H1 (cell line): Measurements from ENCODE around the gene BHMT2. TPM values are rescaled to one million over a fixed set of nuclear protein-coding genes. Genes with fewer than 3 reads are reported as not detected.

ENCODE experiments used
- CTCF ChIA-PET: fragments of 300-600 bp; sonication (Branson Sonifier 250); formaldehyde crosslinking; loops from one replicate; lab custom pipeline; 2021; ENCODE audit not compliant: partially characterized antibody; lab: Charles Lee
- POLR2A ChIA-PET: fragments of 300-600 bp; sonication (Branson Sonifier 250); formaldehyde crosslinking; loops from one replicate; lab custom pipeline; 2021; ENCODE audit warnings: inconsistent platforms; ENCODE audit not compliant: partially characterized antibody; lab: Charles Lee
- DNase-seq, 2 experiments: peaks; one replicate each; pipeline versions ENCODE4 v3.0.0 to v3.0.0-alpha.2; 2010 to 2022; ENCODE audit warnings: low spot score in 2 of 2, low read depth in 1 of 2, mixed read lengths in 1 of 2
- FAIRE-seq: peaks from 2 replicates; lab custom pipeline; 2011; peaks lifted over from hg19 to GRCh38; lab: Jason Lieb, UNC
- H2AFZ ChIP-seq: 2 replicates; pipeline ENCODE4 v1.8.1; 2012; ENCODE audit warnings: low read length, inconsistent platforms
- H2AK5ac ChIP-seq: 2 replicates; pipeline ENCODE4 v1.6.1; 2013; ENCODE audit warnings: low read depth, low read length
- H2BK120ac ChIP-seq: replicated peaks from 2 replicates; pipeline ENCODE3; 2013; ENCODE audit warnings: low read depth, low read length, inconsistent platforms
- H2BK12ac ChIP-seq: 2 replicates; pipeline ENCODE4 v1.6.1; 2013; ENCODE audit warnings: low read depth, low read length
- H2BK15ac ChIP-seq: 2 replicates; pipeline ENCODE4 v1.6.1; 2013; ENCODE audit warnings: low read length
- H2BK20ac ChIP-seq: 2 replicates; pipeline ENCODE4 v1.6.1; 2013; ENCODE audit warnings: low read length
- H2BK5ac ChIP-seq: 2 replicates; pipeline ENCODE4 v1.6.1; 2013; ENCODE audit warnings: low read depth, low read length
- H3K14ac ChIP-seq: 2 replicates; pipeline ENCODE4 v1.6.1; 2013; ENCODE audit warnings: inconsistent platforms; ENCODE audit not compliant: insufficient read length
- H3K18ac ChIP-seq: 2 replicates; pipeline ENCODE4 v1.6.1; 2013; ENCODE audit warnings: low read length; ENCODE audit errors: extremely low read depth
- H3K23ac ChIP-seq: 2 replicates; pipeline ENCODE4 v1.6.1; 2013; ENCODE audit warnings: inconsistent platforms; ENCODE audit not compliant: insufficient read length
- H3K23me2 ChIP-seq: 2 replicates; pipeline ENCODE4 v1.6.1; 2013; ENCODE audit warnings: low read depth, low read length
- H3K27ac ChIP-seq: 2 replicates; pipeline ENCODE4 v1.6.1; 2011; ENCODE audit warnings: low read depth, low read length, inconsistent platforms
- H3K27me3 ChIP-seq, 4 experiments: replicated peaks in 1 of 4; 1 replicate in 1 of 4; 2 replicates in 3 of 4; pipeline versions ENCODE4 v1.6.1 to v1.8.1; 2011 to 2013; ENCODE audit warnings: low read length in 3 of 4, mild to moderate bottlenecking in 3 of 4, inconsistent platforms in 2 of 4, mixed read lengths in 2 of 4, moderate library complexity in 1 of 4; ENCODE audit not compliant: control insufficient read depth in 3 of 4, insufficient read depth in 3 of 4; ENCODE audit errors: extremely low read depth in 1 of 4
- H3K36me3 ChIP-seq, 4 experiments: 2 replicates each; pipeline versions ENCODE4 v1.6.1 to v1.8.1; 2011 to 2013; ENCODE audit warnings: mild to moderate bottlenecking in 4 of 4, low read length in 3 of 4, moderate library complexity in 2 of 4, control low read depth in 1 of 4, inconsistent platforms in 1 of 4; ENCODE audit not compliant: insufficient read depth in 4 of 4, control insufficient read depth in 2 of 4
- H3K4ac ChIP-seq: replicated peaks from 2 replicates; pipeline ENCODE3; 2013; ENCODE audit warnings: low read length, low read depth, mixed read lengths, inconsistent platforms; ENCODE audit not compliant: insufficient read length
- H3K4me1 ChIP-seq, 4 experiments: replicated peaks in 1 of 4; 1 replicate in 1 of 4; 2 replicates in 3 of 4; pipeline versions ENCODE4 v1.6.1 to v1.8.1; 2011 to 2013; ENCODE audit warnings: low read length in 3 of 4, inconsistent platforms in 2 of 4, mixed read lengths in 1 of 4; ENCODE audit not compliant: insufficient read depth in 4 of 4, control insufficient read depth in 3 of 4
- H3K4me2 ChIP-seq, 2 experiments: 2 replicates each; pipeline versions ENCODE4 v1.6.1 to v1.8.1; 2011 to 2013; ENCODE audit warnings: low read depth in 2 of 2, low read length in 2 of 2, control low read depth in 1 of 2, inconsistent platforms in 1 of 2, mild to moderate bottlenecking in 1 of 2; ENCODE audit not compliant: insufficient read depth in 1 of 2
- H3K4me3 ChIP-seq, 4 experiments: fragments of 200-600, 300-600 bp in 1 of 4; sonication (generic), shearing (Covaris generic), sonication (Bioruptor Twin) in 1 of 4; 2 replicates each; pipeline versions ENCODE4 v1.5.1 to v1.8.1; 2011 to 2016; ENCODE audit warnings: low read length in 4 of 4, low read depth in 3 of 4, control low read depth in 2 of 4, inconsistent platforms in 2 of 4, mild to moderate bottlenecking in 2 of 4, mixed read lengths in 1 of 4, moderate library complexity in 1 of 4; ENCODE audit not compliant: insufficient read depth in 2 of 4; ENCODE audit errors: extremely low read depth in 1 of 4
- H3K56ac ChIP-seq: replicated peaks from 2 replicates; pipeline ENCODE3; 2013; ENCODE audit warnings: low read depth, mild to moderate bottlenecking, mixed read lengths, low read length, inconsistent platforms; ENCODE audit not compliant: insufficient read length
- H3K79me1 ChIP-seq: 2 replicates; pipeline ENCODE4 v1.6.1; 2013; ENCODE audit warnings: low read depth, low read length, control low read depth
- H3K79me2 ChIP-seq, 2 experiments: 2 replicates each; pipeline versions ENCODE4 v1.6.1 to v1.8.1; 2012 to 2013; ENCODE audit warnings: low read length in 2 of 2, mild to moderate bottlenecking in 2 of 2, inconsistent platforms in 1 of 2; ENCODE audit not compliant: insufficient read depth in 2 of 2, control insufficient read depth in 1 of 2
- H3K9ac ChIP-seq, 4 experiments: replicated peaks in 1 of 4; 1 replicate in 1 of 4; 2 replicates in 3 of 4; pipeline versions ENCODE4 v1.6.1 to v1.8.1; 2011 to 2013; ENCODE audit warnings: low read depth in 3 of 4, low read length in 3 of 4, control low read depth in 2 of 4, mild to moderate bottlenecking in 2 of 4, moderate library complexity in 2 of 4, inconsistent platforms in 1 of 4; ENCODE audit errors: extremely low read depth in 1 of 4
- H3K9me3 ChIP-seq, 2 experiments: 2 replicates each; pipeline versions ENCODE4 v1.6.1 to v1.8.1; 2012 to 2013; ENCODE audit warnings: mild to moderate bottlenecking in 2 of 2, moderate library complexity in 2 of 2, control low read depth in 1 of 2, inconsistent platforms in 1 of 2, low read depth in 1 of 2, low read length in 1 of 2, mixed read lengths in 1 of 2; ENCODE audit not compliant: insufficient read depth in 2 of 2
- H4K20me1 ChIP-seq, 2 experiments: replicated peaks in 1 of 2; 2 replicates each; pipeline versions ENCODE3 to v1.8.1; 2011 to 2013; ENCODE audit warnings: inconsistent platforms in 2 of 2, low read length in 2 of 2, mild to moderate bottlenecking in 1 of 2; ENCODE audit not compliant: insufficient read depth in 2 of 2, control insufficient read depth in 1 of 2
- H4K5ac ChIP-seq: 2 replicates; pipeline ENCODE4 v1.6.1; 2013; ENCODE audit warnings: low read length, low read depth, mixed read lengths, inconsistent platforms; ENCODE audit not compliant: insufficient read length
- H4K8ac ChIP-seq: 2 replicates; pipeline ENCODE4 v1.8.0; 2013; ENCODE audit warnings: mild to moderate bottlenecking, moderate library complexity, low read length, inconsistent platforms; ENCODE audit not compliant: insufficient read depth; ENCODE audit errors: extremely low read depth
- H4K91ac ChIP-seq: replicated peaks from 2 replicates; pipeline ENCODE3; 2013; ENCODE audit warnings: low read length, mixed read lengths, inconsistent platforms; ENCODE audit not compliant: insufficient read length
- KDM5A ChIP-seq: fragments of 200-600 bp; IDR thresholded peaks from 2 replicates; pipeline ENCODE4 v1.7.1; 2012; ENCODE audit warnings: mild to moderate bottlenecking, low read length, inconsistent platforms, mixed read lengths
- WGBS, 2 experiments: shearing (Covaris generic) in 1 of 2; methylation state at CpG; one replicate each; pipeline versions ENCODE4 v1.1.6 to v1.1.7; 2013 to 2015; ENCODE audit warnings: low lambda C conversion rate in 2 of 2, mixed read lengths in 2 of 2, inconsistent platforms in 1 of 2, low coverage in 1 of 2, missing lambda C conversion rate in 1 of 2; ENCODE audit not compliant: insufficient replicate concordance in 2 of 2, insufficient coverage in 1 of 2, insufficient read length in 1 of 2; ENCODE audit errors: extremely low coverage in 1 of 2, missing lambda C conversion rate in 1 of 2; 5-methylcytosine and 5-hydroxymethylcytosine counted together
- polyA plus RNA-seq, 7 experiments: library from polyadenylated mRNA; depleted of rRNA in 3 of 7; stranded (reverse) in 5 of 7; unstranded in 2 of 7; fragments of >200 nt in 5 of 7; fragments of 200-250 nt in 2 of 7; gene quantifications; 1 replicate in 5 of 7; 2 replicates in 1 of 7; 4 replicates in 1 of 7; pipeline versions ENCODE4 v1.2.1 to v1.2.3, GENCODE V29; 2011 to 2013; ENCODE audit warnings: missing spikeins in 2 of 7, mixed read lengths in 2 of 7
- total RNA-seq: library from RNA; stranded (reverse); fragmentation: NEBNext Ultra II Directional; extraction: Animal tissue kit (Norgen Biotek cat#: 25700); gene quantifications from 2 replicates; pipeline ENCODE4 v1.2.1, GENCODE V29; 2021

Gene BHMT2
- total and polyA plus RNA-seq, 2 of the 8 experiments (the other 6 are each of a cell fraction or from before 2014, with no cell fraction given) = 0.11 TPM; not detected in 1

- no peak overlapping the region for H3K4me2 ChIP-seq
- no peak overlapping the region for H2BK12ac ChIP-seq
- no peak overlapping the region for H2BK120ac ChIP-seq
- H3K9me3 ChIP-seq = no peaks in the 10 kb centered on the region
- H3K18ac ChIP-seq = no peak overlapping the region
- no peaks in the 10 kb centered on the region for H3K36me3 ChIP-seq
- H2BK15ac ChIP-seq = no peak overlapping the region
- no peak overlapping the region for H2BK20ac ChIP-seq
- no peak overlapping the region for H3K23ac ChIP-seq
- H3K14ac ChIP-seq = no peak overlapping the region
- no peak for DNase-seq
- FAIRE-seq = no peak
- no peaks in the 10 kb centered on the region for H3K4me1 ChIP-seq
- H3K79me1 ChIP-seq = no peaks in the 10 kb centered on the region
- H4K91ac ChIP-seq = no peak overlapping the region
- CTCF ChIA-PET = interaction anchor here (1.3 to 3.5 kb wide), 5 partner anchors 8 to 346 kb away, joined by 3 to 19 read pairs (median 8); no protein-coding TSS in a partner anchor
- H3K9ac ChIP-seq = no peak overlapping the region
- no peaks in the 10 kb centered on the region for H3K79me2 ChIP-seq
- H2AK5ac ChIP-seq = no peak overlapping the region
- no peak overlapping the region for H3K27ac ChIP-seq
- POLR2A ChIA-PET = no interaction called here
- H2AFZ ChIP-seq = no peak overlapping the region
- no peak overlapping the region for H4K8ac ChIP-seq
- 95% methylated on average over 5 of the region's 5 CpGs; no CpG with 5 or more reads in 1 of the 2 experiments for WGBS, 2 experiments
- H3K56ac ChIP-seq = no peak overlapping the region
- H3K27me3 ChIP-seq = no peaks in the 10 kb centered on the region
- H3K4me3 ChIP-seq = no peak overlapping the region
- H3K4ac ChIP-seq = no peak overlapping the region
- H2BK5ac ChIP-seq = no peak overlapping the region
- H3K23me2 ChIP-seq = no peaks in the 10 kb centered on the region
- no peak overlapping the region for H4K5ac ChIP-seq
- H4K20me1 ChIP-seq = no peaks in the 10 kb centered on the region
- no peak for TF ChIP-seq KDM5A
These were observed 36.8 kb upstream of the BHMT2 start for GRCh38 chr5:79032782-79033181.
